HG02885 (cell line): ENCODE results near the gene TMEM151A.

ENCODE experiments used
- ATAC-seq: cut with Tn5 transposase; IDR thresholded peaks from one replicate; pipeline ENCODE4 v1.9.1; 2021; ENCODE audit warnings: mild to moderate bottlenecking; ENCODE audit not compliant: unreplicated experiment, poor library complexity

The TMEM151A gene

DNA sequence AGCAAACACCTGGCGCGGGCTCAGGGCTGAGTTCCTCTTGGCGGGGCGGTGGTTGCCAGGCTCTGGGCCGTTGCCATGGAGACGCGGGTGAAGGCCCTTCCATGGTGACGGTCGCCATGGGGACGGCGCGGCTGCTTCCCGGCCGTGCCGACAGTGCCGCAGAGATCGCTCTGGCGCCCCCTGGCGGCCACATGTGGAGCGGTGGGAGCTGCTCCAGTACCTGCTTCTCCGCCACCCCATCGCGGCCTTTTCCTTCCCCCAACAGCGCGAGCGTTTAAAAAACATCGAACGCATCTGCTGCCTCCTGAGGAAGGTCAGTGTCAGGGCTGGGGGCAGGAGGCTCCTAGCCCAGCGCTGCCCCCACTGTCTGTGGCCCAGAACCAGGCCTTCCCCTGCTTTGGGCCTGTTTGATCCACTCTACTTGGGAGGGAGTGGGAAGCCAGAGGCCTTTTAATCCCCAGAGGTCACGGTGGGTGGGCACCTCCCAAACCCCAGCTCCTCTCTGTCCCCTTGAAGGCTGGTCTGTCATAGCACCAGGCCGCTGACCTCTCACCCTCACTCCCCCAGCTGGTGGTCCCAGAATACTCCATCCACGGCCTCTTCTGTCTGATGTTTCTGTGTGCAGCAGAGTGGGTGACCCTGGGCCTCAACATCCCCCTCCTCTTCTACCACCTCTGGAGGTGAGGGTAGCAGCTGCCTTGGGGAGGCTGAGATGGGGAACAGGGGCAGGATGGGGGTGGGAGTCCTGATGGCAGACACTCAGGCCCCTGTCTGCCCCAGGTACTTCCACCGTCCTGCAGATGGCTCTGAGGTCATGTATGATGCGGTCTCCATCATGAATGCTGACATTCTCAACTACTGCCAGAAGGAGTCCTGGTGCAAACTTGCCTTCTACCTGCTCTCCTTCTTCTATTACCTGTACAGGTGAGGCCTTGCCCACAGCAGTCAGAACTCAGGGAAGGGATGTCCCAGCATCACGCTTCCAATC, 8.9 kb upstream of the TMEM151A start:
- peak; percentile 79 for ATAC-seq

DNA sequence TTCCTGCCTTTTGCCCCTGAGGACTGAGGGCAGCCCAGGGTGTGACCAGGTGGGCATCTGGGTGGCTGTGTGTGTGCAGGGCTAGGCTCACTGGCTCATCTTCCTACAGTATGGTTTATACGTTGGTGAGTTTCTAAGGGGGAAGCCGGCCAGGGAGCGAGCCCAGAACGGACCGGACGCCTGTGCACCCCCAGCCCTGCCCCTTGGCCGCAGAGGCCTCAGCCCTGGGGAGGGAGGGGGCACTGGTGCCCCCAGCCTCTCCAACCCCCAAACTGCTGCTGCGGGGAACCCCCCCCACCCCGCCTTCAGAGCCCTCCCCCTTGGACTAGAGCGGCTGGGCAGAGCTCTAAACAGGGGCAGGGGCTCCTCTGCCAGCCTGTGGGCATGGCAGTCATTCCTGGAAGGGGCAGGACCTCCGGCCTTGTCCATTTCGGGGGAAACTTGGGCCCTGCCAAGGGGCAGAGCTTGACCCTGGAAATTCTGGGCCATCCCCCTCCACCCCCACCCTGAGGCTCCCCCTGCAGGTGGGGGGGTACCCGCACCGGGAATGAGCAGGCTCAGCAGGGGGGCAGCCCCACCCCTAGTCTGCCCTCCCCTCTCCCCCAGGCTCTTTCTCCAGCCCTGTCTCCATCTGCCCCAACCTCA, 8.1 kb upstream of the TMEM151A start:
- ATAC-seq: no peak

DNA sequence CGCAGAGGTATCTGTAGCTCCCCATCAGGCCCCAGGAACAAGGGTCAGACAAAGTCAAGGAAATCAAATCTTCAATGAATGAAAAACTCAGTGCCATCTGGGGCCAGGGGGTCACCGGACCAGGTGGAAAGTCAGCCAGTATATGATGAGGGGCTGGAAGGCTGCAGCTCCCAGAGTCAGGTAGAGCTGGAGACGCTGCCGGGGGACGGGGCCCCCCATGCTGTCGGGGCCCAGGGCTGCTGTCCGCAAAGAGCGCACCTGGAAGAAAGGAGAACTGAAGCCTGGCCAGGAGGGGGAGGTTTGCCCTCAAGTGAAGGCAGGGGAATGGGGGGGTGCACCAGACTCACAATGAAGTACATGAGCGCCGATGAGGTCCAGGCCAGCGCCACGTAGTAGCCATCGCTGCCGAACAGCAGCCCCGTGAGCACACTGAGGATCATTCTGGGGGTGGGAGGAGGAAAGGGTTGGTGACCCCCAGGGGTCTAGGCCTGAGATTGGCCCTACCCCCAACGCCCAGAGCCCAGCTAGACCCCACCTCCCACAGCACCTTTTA, 7.1 kb upstream of the TMEM151A start:
- ATAC-seq: no peak

DNA sequence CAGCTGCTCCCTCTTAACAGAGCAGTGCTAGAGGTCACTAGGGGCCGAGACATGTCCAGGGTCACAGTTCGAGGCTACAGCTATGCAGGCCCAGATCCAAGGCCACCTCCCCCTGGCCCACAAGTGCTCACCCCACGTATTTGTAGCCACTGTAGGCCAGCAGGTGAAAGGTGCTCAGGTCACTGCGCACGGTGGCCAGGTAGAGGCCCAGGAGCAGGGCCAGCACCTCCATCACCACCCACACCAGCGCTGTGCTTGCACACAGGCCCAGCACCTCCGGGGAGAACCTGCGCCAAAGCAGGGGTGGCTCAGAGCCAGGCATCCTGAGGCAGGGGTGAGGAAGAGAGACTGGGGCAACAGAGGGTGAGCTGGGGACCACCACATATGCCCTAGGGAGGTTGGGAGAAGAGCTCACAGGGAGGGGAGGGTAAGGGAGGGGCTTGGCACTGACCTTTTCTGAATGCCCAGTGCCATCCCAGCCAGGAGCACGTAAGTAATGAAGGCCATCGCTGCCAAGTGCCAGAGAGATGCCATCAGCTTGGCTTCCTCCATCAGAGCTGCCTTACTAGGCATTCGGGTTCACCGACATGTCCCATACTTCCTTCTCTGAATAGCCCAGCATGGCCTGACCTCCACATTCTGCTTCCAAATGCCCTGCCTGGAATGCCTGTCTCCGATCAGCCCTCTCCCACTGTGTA, 6.3 kb upstream of the TMEM151A start:
- no peak for ATAC-seq

DNA sequence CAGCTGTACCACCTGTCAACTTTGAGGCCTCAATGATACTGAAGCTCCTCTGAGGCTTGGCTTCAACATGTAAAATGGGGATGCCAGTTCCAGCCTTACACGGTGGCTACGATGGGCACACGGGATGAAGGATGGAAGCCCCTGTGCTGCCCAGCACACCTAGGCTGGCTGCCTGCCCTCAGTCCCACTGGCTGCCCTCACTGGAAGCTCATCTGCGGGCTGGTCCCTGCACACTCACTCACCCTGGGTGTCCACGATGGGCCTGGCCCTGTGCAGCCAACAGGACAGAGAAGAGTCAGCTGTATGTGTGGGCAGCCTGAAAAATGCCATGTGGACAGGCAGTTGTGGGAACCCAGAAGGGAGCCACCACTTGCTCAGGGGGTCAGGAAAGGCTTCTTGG, 5.0 kb upstream of the TMEM151A start:
- no peak for ATAC-seq

DNA sequence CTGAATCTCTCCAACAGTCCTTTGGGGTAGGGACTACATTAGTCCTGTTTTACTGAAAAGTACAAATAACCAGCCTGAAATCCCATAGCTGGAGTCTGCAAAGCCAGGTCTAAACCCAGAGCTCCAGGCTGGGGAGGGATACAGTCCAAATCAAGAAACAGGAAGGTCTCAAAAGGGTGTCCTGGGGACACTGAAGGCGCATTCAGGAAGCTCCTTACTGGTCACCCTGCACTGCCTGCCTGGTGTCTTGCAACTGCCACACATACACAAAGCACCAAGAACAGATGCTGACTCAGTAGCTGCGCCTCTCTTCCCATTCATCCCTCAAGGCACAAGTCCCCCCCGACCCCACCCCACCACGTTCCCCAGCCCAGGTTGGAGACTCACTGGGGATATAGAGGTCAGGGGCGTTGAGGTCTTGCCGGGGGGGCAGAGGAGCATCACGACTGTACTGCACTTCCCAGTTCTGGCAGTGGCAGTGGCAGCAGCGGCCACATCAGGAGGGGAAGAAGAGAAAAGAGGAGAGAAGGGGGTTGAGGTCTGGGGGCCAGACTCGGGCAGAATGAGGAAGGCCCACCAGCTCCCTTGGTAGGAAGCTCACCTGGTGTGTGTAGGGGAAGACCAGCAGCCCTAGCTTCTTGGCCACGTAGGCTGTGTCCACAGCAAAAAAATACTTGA, 4.3 kb upstream of the TMEM151A start:
- no peak for ATAC-seq

DNA sequence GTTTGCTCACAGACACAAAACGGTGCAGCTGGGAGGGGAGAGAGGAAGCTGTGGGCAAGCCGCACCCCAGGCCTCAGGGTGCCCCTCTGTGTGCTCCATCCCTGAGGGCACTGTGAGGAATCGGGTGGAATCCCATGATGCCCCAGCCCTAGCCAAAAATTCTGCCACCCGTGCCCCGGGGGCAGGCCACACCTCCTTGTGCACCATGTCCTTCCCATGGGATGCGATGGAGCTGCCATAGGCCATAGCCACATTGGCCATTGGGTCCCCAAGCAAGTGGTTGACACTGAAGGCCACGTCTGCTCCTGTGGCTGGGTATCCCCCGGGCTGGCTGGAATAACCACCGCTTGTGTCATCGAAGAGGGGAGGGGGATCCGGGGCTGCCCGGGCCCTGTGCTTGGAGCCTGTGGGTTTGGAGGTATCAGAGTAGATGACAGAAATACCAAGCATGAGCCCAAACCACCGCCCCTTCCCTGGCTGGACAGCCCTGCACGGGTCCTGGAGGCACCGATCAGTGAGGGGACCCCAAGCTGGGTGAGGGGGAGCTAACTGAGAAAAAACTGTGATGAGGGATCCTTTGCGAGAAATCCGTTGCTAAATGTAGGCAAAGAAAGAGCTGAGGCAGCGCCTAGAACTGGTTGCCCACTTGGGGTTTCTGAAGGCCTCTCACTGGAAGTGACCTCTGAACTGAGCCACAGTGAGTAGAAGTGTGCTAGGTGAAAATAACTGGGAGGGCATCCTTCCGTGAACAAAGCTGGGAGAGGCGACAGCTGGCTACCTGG, 3.6 kb upstream of the TMEM151A start:
- ATAC-seq: no peak

DNA sequence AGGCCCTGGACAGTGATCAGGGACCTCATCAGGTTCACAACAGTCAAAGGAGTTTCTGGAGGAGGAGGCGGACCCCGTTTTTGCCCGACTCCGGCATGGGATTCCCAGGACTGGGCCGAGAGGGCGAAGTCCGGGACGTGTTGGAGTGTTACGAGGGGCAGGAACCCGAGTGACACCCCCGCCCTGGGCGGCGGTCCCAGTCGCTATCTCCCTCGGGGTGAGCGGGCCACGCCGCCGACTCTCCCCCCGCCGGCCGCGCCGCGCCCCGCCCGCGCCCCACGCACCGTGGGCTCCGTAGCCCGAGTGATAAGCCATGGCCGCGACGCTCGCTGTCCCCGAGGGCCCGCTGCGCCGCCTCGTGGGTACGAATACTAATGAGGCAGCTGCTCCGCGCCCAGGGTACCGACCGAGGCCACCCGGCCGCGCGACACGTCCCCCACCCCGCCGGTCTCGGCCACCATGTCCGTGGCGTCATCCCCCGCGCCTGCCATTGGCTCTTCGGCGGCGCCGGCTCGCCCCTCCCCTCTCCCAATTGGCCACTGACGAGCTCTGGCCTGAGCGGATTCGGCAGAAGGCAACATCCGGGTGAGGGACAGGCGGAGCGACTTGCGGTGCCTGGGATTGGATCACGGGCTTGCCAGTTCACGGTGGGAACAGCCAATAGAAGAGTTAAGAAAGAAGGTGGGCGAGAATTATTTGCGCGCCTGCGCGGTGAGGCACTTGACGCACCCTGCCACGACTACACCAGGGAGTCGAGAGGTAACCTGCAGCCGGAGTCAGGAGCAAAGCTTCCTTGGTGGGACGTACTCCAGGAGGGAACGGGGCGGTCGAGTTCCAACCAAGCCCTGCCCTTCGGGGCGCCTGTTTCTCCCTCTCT, 2.8 kb upstream of the TMEM151A start, which contains the start of gene YIF1A:
Gene YIF1A (minus strand): TSS at position 473 of the 877 bp plus-strand sequence. CDS start 158 bp downstream, at position 315.
- ATAC-seq: peak; percentile 94

DNA sequence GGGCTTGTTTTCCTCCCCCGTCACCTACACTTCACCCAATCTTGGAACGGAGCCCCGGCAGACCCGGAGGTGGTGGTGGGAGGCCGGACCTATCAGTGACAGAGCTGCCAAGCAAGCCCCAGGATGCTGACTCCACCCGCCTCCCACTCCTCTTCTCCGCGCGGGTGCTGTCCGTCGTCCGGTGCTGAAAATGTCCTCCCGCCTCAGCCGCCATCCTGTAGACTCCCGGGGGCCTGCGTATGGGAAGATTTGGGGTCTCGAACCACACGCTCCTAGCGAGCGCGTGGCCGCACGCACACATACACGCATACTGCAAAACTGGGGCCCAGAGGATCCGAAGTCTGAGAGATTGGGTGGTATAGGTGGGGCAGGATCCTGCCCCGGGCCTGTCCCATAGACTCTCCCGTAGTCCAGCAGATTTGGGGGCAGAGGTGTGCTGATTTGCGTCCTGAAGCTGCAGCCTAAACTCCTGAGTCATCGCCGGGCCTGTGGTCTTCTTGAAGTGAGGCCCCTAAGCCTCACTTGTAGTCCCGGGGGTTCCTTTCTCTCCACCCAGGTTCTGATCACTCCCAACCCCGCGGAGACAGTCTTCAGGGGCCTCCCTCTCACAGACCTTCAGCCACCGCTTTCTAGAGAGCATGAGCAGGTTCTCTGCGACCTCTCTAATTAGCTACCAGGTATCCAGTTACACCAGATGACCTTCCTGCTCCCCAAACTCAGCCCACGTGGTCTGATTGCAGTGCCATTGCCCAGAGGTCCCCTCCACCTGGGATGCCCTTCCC, 2.0 kb upstream of the TMEM151A start:
- peak; percentile 39 for ATAC-seq

DNA sequence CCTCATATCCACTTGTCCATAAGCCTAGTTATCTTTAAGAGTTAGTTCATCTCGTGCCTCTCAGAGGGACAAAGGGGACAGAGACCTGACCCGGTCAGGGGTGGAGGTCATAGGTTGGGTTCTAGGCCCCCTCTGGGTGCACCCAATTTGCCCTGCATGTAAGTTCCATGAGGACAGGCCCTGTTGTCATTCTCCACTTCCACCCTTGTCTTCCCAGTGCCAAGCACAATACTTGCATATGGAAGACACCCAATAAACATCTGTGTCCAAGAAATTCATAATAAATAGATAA, 1.4 kb upstream of the TMEM151A start:
- no peak for ATAC-seq

DNA sequence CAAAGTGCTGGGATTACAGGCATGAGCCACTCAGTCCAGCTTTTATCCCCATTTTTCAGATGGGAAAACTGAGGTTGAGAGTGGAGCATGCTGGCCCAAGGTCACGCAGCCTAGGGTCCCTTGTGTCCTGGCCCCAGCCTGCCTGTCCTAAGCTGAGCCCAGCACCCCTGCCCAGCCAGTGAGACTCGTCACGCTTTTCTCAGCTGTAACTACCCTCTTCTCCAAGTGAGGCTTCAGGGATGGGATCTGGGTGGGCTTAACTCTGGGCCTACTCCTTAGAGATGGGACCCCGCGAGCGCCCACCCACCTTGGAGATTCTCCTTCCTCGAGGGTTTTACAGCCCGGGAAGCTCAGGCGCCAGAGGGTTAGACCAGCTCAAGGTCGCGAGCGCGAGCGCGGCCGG, 390 bp upstream of the TMEM151A start:
- no peak for ATAC-seq

DNA sequence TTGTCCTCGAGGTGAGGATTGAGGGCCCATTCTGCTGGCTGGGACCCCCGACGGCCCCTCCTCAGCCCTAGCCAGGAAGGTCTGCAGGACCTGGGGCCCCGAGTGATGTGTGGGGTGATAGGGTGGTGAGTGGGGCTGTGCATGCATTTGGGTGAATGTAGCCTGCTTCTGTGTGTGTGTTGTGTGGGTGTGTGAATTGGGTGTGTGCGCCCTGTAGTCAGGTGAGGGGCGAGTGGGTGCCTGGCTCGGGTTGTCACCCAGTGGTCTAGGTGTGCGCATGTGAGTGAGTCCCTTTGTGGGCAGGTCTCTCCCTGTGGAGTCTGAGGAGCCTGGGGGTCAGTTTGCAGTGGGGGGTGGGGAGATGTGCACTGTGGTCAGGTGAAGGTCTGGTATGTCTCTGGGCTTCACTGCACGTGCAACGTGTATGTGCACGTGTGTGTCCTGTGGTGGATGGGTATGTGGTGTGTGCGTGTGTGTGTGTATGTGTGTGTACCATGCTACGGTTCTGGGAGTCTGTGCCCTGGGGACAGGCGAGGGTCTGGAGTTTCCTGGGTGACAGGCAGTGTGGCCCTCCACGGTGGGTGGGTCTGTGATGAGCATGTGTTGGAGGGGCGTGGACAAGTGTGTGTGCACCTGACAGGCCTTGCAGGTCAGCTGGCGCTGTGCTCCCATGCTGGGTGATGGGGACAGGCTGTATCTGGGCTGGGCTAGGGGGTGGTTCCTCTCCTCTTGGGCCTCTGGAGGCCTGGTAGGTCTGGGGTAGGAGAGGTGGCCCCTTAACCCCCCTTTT, 1.0 kb downstream of the TMEM151A start:
- ATAC-seq: no peak

DNA sequence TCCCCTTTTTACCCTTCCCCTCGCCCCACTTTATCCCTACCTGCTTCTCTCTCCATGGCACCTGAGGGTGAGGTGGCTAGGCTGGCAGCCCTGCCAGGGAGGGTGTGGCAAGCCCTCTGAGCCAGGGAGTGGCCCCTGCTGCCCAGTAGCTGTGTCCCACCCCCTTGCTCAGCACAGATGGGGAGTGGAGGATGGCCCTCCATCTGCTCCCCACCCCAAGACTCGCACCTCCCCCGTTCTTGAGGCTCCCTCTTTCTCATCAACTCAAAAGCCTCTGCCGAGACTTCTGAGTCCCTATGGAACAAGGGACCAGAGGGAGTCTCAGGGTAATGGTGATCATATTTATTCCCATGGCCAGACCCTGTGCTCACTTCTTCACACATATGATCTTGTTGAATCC, 1.7 kb downstream of the TMEM151A start:
- ATAC-seq: no peak

DNA sequence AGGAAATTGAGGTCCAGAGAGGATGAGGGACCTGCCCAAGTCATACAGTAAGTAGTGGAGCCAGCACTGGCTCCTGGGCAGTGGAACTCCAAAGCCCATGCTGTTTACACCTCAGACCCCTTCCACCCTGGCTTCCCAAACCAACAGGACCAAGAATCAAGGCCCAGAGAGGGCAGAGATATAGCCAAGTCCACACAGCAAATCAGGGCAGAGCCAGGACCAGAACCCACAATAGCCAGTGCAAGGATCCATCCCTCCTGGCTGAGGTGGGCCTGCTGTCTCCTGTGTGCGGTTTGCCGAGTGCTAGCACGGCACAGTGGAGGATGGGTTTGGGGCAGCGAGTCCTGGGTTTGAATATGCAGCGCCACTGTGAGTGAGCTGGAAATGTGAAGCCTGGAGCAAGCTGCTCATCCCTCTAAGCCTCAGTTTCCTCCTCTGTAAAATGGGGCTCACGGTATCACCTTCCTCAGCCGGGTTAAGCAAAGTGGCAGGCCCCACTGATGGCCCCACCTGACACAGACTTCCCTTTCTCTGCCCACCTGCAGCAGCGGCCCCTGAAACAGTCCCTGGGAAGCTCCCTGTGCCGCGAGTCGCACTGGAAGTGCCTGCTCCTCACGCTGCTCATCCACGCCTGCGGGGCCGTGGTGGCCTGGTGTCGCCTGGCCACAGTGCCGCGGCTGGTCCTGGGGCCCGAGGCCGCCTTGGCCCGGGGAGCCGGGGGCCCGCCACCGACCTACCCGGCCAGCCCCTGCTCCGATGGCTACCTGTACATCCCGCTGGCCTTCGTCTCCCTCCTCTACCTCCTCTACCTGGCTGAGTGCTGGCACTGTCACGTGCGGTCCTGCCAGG, 2.3 kb downstream of the TMEM151A start:
- no peak for ATAC-seq

DNA sequence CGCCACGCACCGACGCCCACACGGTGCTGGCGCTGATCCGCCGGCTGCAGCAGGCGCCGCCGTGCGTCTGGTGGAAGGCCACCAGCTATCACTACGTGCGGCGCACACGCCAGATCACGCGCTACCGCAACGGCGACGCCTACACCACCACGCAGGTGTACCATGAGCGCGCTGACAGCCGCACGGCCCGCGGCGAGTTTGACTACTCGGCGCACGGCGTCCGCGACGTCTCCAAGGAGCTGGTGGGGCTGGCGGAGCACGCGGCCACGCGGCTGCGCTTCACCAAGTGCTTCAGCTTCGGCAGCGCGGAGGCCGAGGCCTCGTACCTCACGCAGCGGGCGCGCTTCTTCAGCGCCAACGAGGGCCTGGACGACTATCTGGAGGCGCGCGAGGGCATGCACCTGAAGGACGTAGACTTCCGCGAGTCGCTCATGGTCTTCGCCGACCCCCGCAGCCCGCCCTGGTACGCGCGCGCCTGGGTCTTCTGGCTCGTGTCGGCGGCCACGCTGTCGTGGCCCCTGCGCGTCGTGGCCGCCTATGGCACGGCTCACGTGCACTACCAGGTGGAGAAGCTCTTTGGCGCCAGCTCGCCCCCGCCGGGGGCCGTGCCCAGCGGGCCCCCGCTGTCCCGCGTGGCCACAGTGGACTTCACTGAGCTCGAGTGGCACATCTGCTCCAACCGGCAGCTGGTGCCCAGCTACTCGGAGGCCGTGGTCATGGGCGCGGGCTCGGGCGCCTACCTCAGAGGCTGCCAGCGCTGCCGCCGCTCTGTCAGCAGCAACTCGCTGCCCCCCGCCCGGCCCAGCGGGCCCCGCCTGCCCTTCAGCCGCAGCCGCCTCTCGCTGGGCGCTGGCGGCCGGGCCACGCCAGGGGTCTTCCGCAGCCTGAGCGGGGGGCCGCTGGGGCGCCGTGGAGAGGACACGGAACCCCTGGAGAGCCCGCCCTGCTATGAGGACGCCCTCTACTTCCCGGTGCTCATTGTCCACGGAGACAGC, 3.2 kb downstream of the TMEM151A start:
- ATAC-seq: no peak
